Esophagus muscularis mucosa (tissue), 4 donors: Measurements from ENCODE around the gene TIMM13. TPM values are rescaled to one million over a fixed set of nuclear protein-coding genes. Genes with fewer than 3 reads are reported as not detected.
A peak's percentile ranks its signal among the peaks of the same experiment; 100 is the strongest.
"Not testable (repeated sequence)": the region's sequence is repeated elsewhere in the genome, so short reads cannot be mapped to it uniquely, and the experiment has no call there.

Source experiments
- DNase-seq: peaks from one replicate; pipeline ENCODE4 v3.0.0-alpha.2; 2017; ENCODE audit errors: extremely low spot score
- H3K27ac ChIP-seq, 4 donors: fragments of 200-600 bp; sonication (generic); replicated peaks in 1 of 4; 1 replicate in 3 of 4; 2 replicates in 1 of 4; pipeline ENCODE4 v1.5.1; 2016 to 2019; ENCODE audit warnings: mild to moderate bottlenecking in 1 of 4
- H3K27me3 ChIP-seq, 4 donors: fragments of 200-600 bp; sonication (generic); one replicate each; pipeline versions ENCODE4 v1.5.1 to v1.6.0; 2016 to 2019
- H3K36me3 ChIP-seq, 4 donors: fragments of 200-600 bp; sonication (generic); one replicate each; pipeline ENCODE4 v1.5.1; 2016 to 2019
- H3K4me1 ChIP-seq, 4 donors: fragments of 200-600 bp; sonication (generic); one replicate each; pipeline ENCODE4 v1.5.1; 2016 to 2019
- H3K4me3 ChIP-seq, 4 donors: fragments of 200-600 bp; sonication (generic); 1 replicate in 2 of 4; 2 replicates in 2 of 4; pipeline ENCODE4 v1.5.1; 2016 to 2019; ENCODE audit warnings: mild to moderate bottlenecking in 4 of 4, moderate library complexity in 1 of 4
- H3K9me3 ChIP-seq, 4 donors: fragments of 200-600 bp; sonication (generic); 1 replicate in 3 of 4; 2 replicates in 1 of 4; pipeline ENCODE4 v1.5.1; 2016 to 2019
- EP300 ChIP-seq: sonication (generic); formaldehyde crosslinking; IDR thresholded peaks from one replicate; pipeline ENCODE4 v1.6.1; 2017; ENCODE audit warnings: antibody characterized with exemption
- POLR2A ChIP-seq: fragments of 450-650 bp; IDR thresholded peaks from one replicate; pipeline ENCODE4 v1.6.1; 2017; ENCODE audit warnings: antibody characterized with exemption, moderate library complexity, mild to moderate bottlenecking, low read depth
- POLR2AphosphoS5 ChIP-seq, 2 donors: sonication (generic); formaldehyde crosslinking; IDR thresholded peaks; one replicate each; pipeline ENCODE4 v1.6.1; 2017; ENCODE audit warnings: antibody characterized with exemption in 2 of 2
- WGBS: methylation state at CpG from one replicate; pipeline ENCODE4 v1.1.5; 2018; 5-methylcytosine and 5-hydroxymethylcytosine counted together
- intact Hi-C: fragments of 100-400 bp; cut with DNase I; formaldehyde crosslinking; loops from one replicate; pipeline ENCODE4 v1.15.1; 2023
- total RNA-seq, 4 donors: library from RNA; depleted of rRNA; stranded (reverse); fragments of >200 nt; gene quantifications; one replicate each; pipeline versions ENCODE4 v1.1.0 to v1.2.1, GENCODE V29; 2016
- TF ChIP-seq, protein P1 (sequence below), 3 experiments: fragments of 200-600 bp in 2 of 3; fragments of 450-650 bp in 1 of 3; sonication (generic) in 2 of 3; IDR thresholded peaks; one replicate each; pipeline ENCODE4 v1.5.1; 2017 to 2019; ENCODE audit warnings: antibody characterized with exemption in 3 of 3, mild to moderate bottlenecking in 2 of 3, moderate library complexity in 1 of 3

The TIMM13 gene
- total RNA-seq, 4 donors from 2014 or later: 16.2 to 37.7 (median 28.1) TPM

DNA sequence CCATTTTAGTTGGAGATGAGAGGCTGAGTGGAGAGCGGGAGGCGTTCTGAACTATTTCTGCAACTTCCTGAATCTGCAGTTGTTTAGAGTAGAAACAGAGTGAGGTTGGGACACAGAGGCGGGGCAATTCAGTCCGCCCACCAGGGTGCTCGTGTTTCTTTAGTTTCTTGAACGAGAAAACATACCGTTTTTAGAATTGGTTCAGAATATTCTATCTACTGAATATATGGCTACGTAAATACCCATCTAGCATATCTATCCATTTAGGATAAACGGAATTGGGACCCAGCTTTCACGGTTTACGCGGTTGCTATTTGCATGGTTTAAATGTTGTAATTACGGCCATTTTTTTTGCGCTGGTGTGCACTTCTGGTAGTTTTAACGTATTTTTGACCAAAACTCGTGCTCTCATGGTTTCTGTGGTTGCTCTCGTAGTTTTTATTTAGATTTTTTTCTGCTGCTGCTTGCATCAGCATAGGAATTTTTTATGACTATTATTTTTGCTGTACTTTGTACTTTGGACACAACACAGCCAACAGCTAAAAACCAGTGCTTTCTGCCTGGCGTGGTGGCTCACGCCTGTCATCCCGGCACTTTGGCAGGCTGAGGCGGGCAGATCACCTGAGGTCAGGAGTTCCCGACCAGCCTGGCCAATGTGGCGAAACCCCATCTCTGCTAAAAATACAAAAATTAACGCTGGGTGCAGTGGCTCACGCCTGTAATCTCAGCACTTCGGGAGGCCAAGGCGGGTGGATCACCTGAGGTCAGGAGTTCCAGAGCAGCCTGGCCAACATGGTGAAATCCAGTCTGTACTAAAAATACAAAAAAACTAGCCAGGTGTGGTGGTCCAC, 32.7 kb downstream of the TIMM13 start:
- H3K9me3 ChIP-seq: no peaks in the 10 kb centered on the region
- no peak for TF ChIP-seq EP300
- DNase-seq: no peak
- 64% methylated on average over 25 of the region's 27 CpGs for WGBS
- no peaks in the 10 kb centered on the region for H3K36me3 ChIP-seq
- H3K4me1 ChIP-seq: no peaks in the 10 kb centered on the region
- peaks cover 0 to 44% (median 2%) of the 10 kb centered on the region in 4 donors for H3K27me3 ChIP-seq
- intact Hi-C loops: loop anchor here (5.0 to 10.0 kb wide), 3 partner anchors 117 to 240 kb away; partner anchors contain the start of genes AP3D1, PLEKHJ1 and SF3A2
- peak overlapping the region in 1 of 4 donors; percentile 14 for H3K4me3 ChIP-seq
- H3K27ac ChIP-seq: no peak overlapping the region

DNA sequence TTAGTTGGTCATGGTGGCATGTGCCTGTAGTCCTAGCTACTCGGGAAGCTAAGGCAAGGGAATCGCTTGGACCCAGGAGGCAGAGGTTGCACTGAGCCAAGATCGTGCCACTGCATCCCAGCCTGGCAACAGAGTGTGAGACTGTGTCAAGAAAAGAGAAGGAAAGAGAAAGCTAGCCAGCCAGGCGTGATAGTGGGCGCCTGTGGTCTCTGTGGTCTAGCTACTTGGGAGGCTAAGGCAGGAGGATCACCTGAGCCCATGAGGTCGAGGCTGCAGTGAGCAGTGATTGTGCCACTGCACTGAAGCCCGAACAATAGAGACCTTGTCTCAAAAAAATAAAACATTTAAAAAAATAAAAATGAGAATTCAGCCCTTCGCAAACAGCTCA, 33.3 kb downstream of the TIMM13 start:
- Histone ChIP-seq H3K4me1 (no peaks in the 10 kb centered on the region), H3K27ac (no peak overlapping the region), H3K27me3 (peaks cover 0 to 46% (median 2%) of the 10 kb centered on the region in 4 donors), H3K4me3 (no peak overlapping the region), H3K9me3 (no peaks in the 10 kb centered on the region), H3K36me3 (no peaks in the 10 kb centered on the region)
- intact Hi-C loops: loop anchor here (5.0 to 10.0 kb wide), 3 partner anchors 117 to 239 kb away; partner anchors contain the start of genes AP3D1, PLEKHJ1 and SF3A2
- TF ChIP-seq, protein P1, sequence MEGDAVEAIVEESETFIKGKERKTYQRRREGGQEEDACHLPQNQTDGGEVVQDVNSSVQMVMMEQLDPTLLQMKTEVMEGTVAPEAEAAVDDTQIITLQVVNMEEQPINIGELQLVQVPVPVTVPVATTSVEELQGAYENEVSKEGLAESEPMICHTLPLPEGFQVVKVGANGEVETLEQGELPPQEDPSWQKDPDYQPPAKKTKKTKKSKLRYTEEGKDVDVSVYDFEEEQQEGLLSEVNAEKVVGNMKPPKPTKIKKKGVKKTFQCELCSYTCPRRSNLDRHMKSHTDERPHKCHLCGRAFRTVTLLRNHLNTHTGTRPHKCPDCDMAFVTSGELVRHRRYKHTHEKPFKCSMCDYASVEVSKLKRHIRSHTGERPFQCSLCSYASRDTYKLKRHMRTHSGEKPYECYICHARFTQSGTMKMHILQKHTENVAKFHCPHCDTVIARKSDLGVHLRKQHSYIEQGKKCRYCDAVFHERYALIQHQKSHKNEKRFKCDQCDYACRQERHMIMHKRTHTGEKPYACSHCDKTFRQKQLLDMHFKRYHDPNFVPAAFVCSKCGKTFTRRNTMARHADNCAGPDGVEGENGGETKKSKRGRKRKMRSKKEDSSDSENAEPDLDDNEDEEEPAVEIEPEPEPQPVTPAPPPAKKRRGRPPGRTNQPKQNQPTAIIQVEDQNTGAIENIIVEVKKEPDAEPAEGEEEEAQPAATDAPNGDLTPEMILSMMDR (IDR thresholded peaks at IDR 0.05): no peak
- TF ChIP-seq EP300 (no peak), POLR2A (no peak), POLR2AphosphoS5 (IDR thresholded peaks at IDR 0.05) (no peak)
- 70% methylated on average over 8 of the region's 8 CpGs for WGBS
- no peak for DNase-seq

DNA sequence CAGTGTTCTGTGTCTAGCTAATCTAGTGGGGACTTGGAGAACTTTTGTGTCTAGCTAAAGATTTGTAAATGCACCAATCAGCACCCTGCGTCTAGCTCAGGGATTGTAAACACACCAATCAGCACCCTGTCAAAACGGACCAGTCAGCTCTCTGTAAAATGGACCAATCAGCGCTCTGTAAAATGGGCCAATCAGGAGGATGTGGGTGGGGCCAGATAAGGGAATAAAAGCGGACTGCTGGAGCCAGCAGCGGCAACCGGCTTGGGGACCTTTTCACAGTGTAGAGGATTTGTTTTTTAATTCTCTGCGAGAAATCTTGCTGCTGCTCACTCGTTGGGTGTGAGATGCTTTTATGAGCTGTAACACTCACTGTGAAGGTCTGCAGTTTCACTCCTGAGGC, 34.5 kb downstream of the TIMM13 start:
- H3K36me3 ChIP-seq, H3K4me1 ChIP-seq, DNase-seq, H3K9me3 ChIP-seq, H3K4me3 ChIP-seq, H3K27ac ChIP-seq: not testable (repeated sequence)
- H3K27me3 ChIP-seq: peaks cover 0 to 46% (median 2%) of the 10 kb centered on the region in 4 donors
- intact Hi-C loops: loop anchor here (5.0 to 10.0 kb wide), 3 partner anchors 116 to 238 kb away; partner anchors contain the start of genes AP3D1, PLEKHJ1 and SF3A2
- WGBS: 79% methylated on average over 8 of the region's 8 CpGs

DNA sequence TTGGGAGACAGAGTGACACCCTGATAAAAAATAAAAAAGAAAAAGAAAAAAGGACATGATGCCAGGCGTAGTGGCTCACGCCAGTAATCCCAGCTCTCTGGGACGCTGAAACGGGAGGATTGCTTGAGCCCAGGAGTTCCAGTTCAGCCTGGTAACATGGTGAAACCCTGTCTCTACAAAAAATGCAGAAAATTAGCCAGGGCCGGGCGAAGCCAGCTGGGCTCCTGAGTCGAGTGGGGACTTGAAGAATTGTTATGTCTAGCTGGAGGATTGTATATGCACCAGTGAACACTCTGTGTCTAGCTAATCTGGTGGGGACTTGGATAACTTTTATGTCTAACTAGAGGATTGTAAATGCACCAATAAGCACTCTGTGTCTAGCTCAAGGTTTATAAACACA, 35.0 kb downstream of the TIMM13 start:
- intact Hi-C loops: loop anchor here (5.0 to 10.0 kb wide), 3 partner anchors 115 to 238 kb away; partner anchors contain the start of genes AP3D1, PLEKHJ1 and SF3A2
- H3K36me3 ChIP-seq: no peaks in the 10 kb centered on the region
- H3K9me3 ChIP-seq: no peaks in the 10 kb centered on the region
- H3K4me3 ChIP-seq: no peak overlapping the region
- WGBS: 50% methylated on average over 7 of the region's 7 CpGs
- H3K27ac ChIP-seq: no peak overlapping the region
- peaks cover 0 to 46% (median 2%) of the 10 kb centered on the region in 4 donors for H3K27me3 ChIP-seq
- H3K4me1 ChIP-seq: no peaks in the 10 kb centered on the region
- no peak for TF ChIP-seq EP300
- TF ChIP-seq, protein P1 (IDR thresholded peaks at IDR 0.05): no peak
- TF ChIP-seq POLR2A: no peak
- no peak for TF ChIP-seq POLR2AphosphoS5 (IDR thresholded peaks at IDR 0.05)
- no peak for DNase-seq

DNA sequence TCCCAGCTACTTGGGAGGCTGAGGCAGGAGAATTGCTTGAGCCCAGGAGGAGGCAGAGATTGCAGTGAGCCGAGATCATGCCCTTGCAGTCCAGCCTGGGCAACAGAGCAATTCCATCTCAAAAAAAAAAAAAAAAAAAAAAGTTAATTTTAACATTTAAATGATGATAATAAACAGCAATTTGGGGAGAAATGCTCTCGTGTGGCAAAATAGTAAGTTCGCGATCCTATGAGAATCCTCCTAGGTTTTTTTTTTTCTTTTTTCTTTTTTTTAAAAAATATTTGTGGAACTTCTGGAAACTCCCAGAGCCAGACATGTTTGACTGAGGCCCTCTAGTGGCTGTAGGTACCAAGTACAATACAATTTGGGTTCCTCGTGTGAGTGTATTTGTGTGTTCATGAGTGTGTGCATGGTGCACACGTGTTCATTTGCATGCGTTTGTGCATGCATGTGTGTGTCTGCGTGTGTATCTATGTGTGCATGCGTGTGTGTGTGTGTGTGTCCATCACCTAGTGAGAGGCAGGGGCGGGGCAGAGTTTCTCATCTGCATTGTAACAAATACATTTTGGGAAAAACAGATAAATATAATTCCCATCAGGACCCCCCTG, 36.2 kb downstream of the TIMM13 start:
- Histone ChIP-seq H3K27me3 (peaks cover 0 to 46% (median under 1%) of the 10 kb centered on the region in 4 donors), H3K27ac (no peak overlapping the region), H3K9me3 (no peaks in the 10 kb centered on the region), H3K4me1 (no peaks in the 10 kb centered on the region), H3K36me3 (no peaks in the 10 kb centered on the region), H3K4me3 (no peak overlapping the region)
- DNase-seq: no peak
- no peak for TF ChIP-seq POLR2A
- TF ChIP-seq, protein P1 (IDR thresholded peaks at IDR 0.05): peak; percentile 75 to 84 (median 82)
- 6% methylated on average over 10 of the region's 10 CpGs for WGBS
- intact Hi-C loops: loop anchor here (5.0 to 10.0 kb wide), 3 partner anchors 114 to 236 kb away; partner anchors contain the start of genes AP3D1, PLEKHJ1 and SF3A2
